ENCODE results near the gene SNX30.

DNA sequence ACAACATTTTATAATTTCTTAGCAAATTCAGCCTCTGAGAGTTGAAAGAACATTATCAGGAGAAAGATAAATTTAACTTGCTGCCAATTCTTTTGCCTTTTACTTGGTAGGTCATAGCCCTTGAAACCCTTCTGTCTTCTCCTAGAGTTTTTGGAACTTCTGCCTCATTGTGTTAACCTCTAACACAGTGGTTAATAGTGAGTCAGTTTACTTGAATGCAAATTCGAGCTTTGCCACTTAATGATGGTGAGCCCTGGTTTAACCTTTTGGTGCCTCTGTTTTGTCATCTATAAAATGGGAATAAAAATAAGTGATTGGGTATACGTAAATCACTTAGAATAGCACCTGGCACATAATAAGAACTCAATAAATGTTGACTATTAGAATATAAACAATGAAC lies 30.9 kb upstream of the SNX30 start:
- TF ChIP-seq, protein P1, sequence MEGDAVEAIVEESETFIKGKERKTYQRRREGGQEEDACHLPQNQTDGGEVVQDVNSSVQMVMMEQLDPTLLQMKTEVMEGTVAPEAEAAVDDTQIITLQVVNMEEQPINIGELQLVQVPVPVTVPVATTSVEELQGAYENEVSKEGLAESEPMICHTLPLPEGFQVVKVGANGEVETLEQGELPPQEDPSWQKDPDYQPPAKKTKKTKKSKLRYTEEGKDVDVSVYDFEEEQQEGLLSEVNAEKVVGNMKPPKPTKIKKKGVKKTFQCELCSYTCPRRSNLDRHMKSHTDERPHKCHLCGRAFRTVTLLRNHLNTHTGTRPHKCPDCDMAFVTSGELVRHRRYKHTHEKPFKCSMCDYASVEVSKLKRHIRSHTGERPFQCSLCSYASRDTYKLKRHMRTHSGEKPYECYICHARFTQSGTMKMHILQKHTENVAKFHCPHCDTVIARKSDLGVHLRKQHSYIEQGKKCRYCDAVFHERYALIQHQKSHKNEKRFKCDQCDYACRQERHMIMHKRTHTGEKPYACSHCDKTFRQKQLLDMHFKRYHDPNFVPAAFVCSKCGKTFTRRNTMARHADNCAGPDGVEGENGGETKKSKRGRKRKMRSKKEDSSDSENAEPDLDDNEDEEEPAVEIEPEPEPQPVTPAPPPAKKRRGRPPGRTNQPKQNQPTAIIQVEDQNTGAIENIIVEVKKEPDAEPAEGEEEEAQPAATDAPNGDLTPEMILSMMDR (IDR thresholded peaks at IDR 0.05; ENCODE audit: borderline replicate concordance, extremely low read depth, low read length, poor library complexity, severe bottlenecking) = no peak
- no peak for TF ChIP-seq EZH2 (IDR thresholded peaks at IDR 0.05; ENCODE audit: borderline replicate concordance, low read depth, low read length, severe bottlenecking)
